HepG2 (cell line): Measurements from ENCODE around the gene TMEM190. TPM values are rescaled to one million over a fixed set of nuclear protein-coding genes. Genes with fewer than 3 reads are reported as not detected.

ENCODE experiments used
- FOSL1 ChIP-seq: sonication (generic); formaldehyde crosslinking; IDR thresholded peaks from 2 replicates; pipeline ENCODE4 v1.9.0; 2021; ENCODE audit warnings: missing genetic modification reagents, borderline replicate concordance
- LCORL ChIP-seq, 2 experiments: fragments of 450-650 bp in 1 of 2; sonication (generic) in 1 of 2; formaldehyde crosslinking in 1 of 2; IDR thresholded peaks; 2 replicates each; pipeline versions ENCODE4 v1.5.0 to v1.6.1; 2017 to 2020; ENCODE audit warnings: antibody characterized with exemption in 1 of 2, missing genetic modification reagents in 1 of 2
- NCOA1 ChIP-seq: sonication (generic); formaldehyde crosslinking; IDR thresholded peaks from 2 replicates; pipeline ENCODE4 v1.9.0; 2021; ENCODE audit warnings: missing genetic modification reagents
- PHF20 ChIP-seq: sonication (generic); formaldehyde crosslinking; IDR thresholded peaks from 2 replicates; pipeline ENCODE4 v1.5.0; 2020; ENCODE audit warnings: mild to moderate bottlenecking, missing genetic modification reagents
- RAD51 ChIP-seq: fragments of 450-650 bp; IDR thresholded peaks from 2 replicates; pipeline ENCODE4 v1.6.1; 2016; ENCODE audit warnings: borderline replicate concordance
- SMAD1 ChIP-seq: sonication (generic); formaldehyde crosslinking; IDR thresholded peaks from 2 replicates; pipeline ENCODE4 v1.4.0; 2020; ENCODE audit warnings: missing genetic modification reagents, low read depth, mild to moderate bottlenecking, borderline replicate concordance
- SNAPC2 ChIP-seq: sonication (generic); formaldehyde crosslinking; IDR thresholded peaks from 2 replicates; pipeline ENCODE4 v1.8.1; 2022; ENCODE audit warnings: mild to moderate bottlenecking, missing genetic modification reagents
- SP140L ChIP-seq: sonication (generic); formaldehyde crosslinking; IDR thresholded peaks from 2 replicates; pipeline ENCODE4 v1.4.0; 2020; ENCODE audit warnings: missing genetic modification reagents, borderline replicate concordance
- ZNF484 ChIP-seq: sonication (generic); formaldehyde crosslinking; IDR thresholded peaks from 2 replicates; pipeline ENCODE4 v1.5.1; 2020; ENCODE audit warnings: mild to moderate bottlenecking, low read depth, missing genetic modification reagents, borderline replicate concordance
- ZNF629 ChIP-seq: sonication (generic); formaldehyde crosslinking; conservative IDR thresholded peaks from 2 replicates; pipeline ENCODE4 v1.5.0; 2020; ENCODE audit warnings: missing genetic modification reagents
- ZNF749 ChIP-seq: sonication (generic); formaldehyde crosslinking; IDR thresholded peaks from 2 replicates; pipeline ENCODE4 v1.8.0; 2022; ENCODE audit warnings: mild to moderate bottlenecking, missing genetic modification reagents, moderate library complexity, borderline replicate concordance
- ZNF766 ChIP-seq: sonication (generic); formaldehyde crosslinking; IDR thresholded peaks from 2 replicates; pipeline ENCODE4 v1.5.0; 2020; ENCODE audit warnings: missing genetic modification reagents, borderline replicate concordance
- ZNF850 ChIP-seq: sonication (generic); formaldehyde crosslinking; conservative IDR thresholded peaks from 2 replicates; pipeline ENCODE4 v1.9.0; 2021; ENCODE audit warnings: mild to moderate bottlenecking, missing genetic modification reagents
- polyA plus RNA-seq, 8 experiments: library from polyadenylated mRNA; depleted of rRNA in 3 of 8; stranded (reverse) in 7 of 8; unstranded in 1 of 8; fragments of >200 nt; fragmentation: Illumina TruSeq in 4 of 8; extraction: Trizol in 4 of 8; gene quantifications; 2 replicates each; pipeline versions ENCODE4 v1.2.1 to v1.2.3, GENCODE V29; 2011 to 2016; ENCODE audit warnings: low read depth in 4 of 8, missing spikeins in 1 of 8, mixed read lengths in 1 of 8; ENCODE audit not compliant: insufficient read depth in 1 of 8
- total RNA-seq, 5 experiments: library from RNA; depleted of rRNA; stranded (reverse); fragments of >200 nt; fragmentation: Illumina TruSeq; extraction: Trizol; gene quantifications; 2 replicates each; pipeline ENCODE4 v1.2.3, GENCODE V29; 2016; ENCODE audit warnings: low read depth in 1 of 5
- TF ChIP-seq, protein P1 (sequence below): sonication (generic); formaldehyde crosslinking; IDR thresholded peaks from 2 replicates; pipeline ENCODE4 v1.8.0; 2022; ENCODE audit warnings: missing genetic modification reagents, mild to moderate bottlenecking, moderate library complexity, borderline replicate concordance
- TF ChIP-seq, protein P2 (sequence below): IDR thresholded peaks from 2 replicates; pipeline ENCODE4 v1.6.1; 2012; ENCODE audit warnings: inconsistent platforms
- TF ChIP-seq, protein P3 (sequence below): sonication (generic); formaldehyde crosslinking; IDR thresholded peaks from 2 replicates; pipeline ENCODE4 v1.4.0; 2020; ENCODE audit warnings: missing genetic modification reagents, borderline replicate concordance
- TF ChIP-seq, protein P4 (sequence below): sonication (generic); formaldehyde crosslinking; IDR thresholded peaks from 2 replicates; pipeline ENCODE4 v1.4.0; 2020; ENCODE audit warnings: missing genetic modification reagents
- TF ChIP-seq, protein P5 (sequence below), 2 experiments: IDR thresholded peaks; 2 replicates each; pipeline ENCODE4 v1.6.1; 2011 to 2012; ENCODE audit warnings: low read length in 2 of 2, borderline replicate concordance in 1 of 2, low read depth in 1 of 2, mild to moderate bottlenecking in 1 of 2, moderate library complexity in 1 of 2
- TF ChIP-seq, protein P6 (sequence below): sonication (generic); formaldehyde crosslinking; IDR thresholded peaks from 2 replicates; pipeline ENCODE4 v1.5.1; 2020; ENCODE audit warnings: missing genetic modification reagents, mild to moderate bottlenecking, borderline replicate concordance

Gene TMEM190
- total and polyA plus RNA-seq, 2 of the 13 experiments (the other 11 are each of a cell fraction or from before 2014, with no cell fraction given) = 0.35 to 0.83 TPM

DNA sequence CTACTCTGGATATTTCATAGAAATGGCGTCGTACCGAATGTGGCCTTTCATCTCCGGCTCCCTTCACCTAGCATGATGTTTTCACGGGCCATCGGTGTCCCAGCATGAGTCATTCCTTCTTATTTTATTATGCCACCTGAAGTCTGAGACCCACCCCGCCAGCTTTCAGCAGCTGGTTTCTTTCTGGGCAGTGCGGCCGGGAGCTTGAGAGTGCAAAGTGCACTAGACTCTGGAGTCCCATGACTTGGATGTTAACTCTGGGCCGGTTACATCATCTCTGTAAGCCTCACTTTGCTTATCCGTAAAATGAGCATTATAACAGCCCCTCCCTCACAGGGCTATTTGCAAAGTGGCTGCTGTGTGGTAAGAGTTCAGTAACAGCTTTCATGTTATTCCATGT lies 42.8 kb upstream of the TMEM190 start (continued):
- TF ChIP-seq SNAPC2 (no peak), ZNF484 (no peak), ZNF766 (CRISPR knock-in tag) (no peak), ZNF749 (CRISPR knock-in tag) (no peak), NCOA1 (CRISPR knock-in tag) (no peak), PHF20 (no peak), SP140L (no peak), FOSL1 (CRISPR knock-in tag) (peak; percentile 36; the same call in 1 of the 2 replicates), ZNF629 (CRISPR knock-in tag) (peak; percentile 98), RAD51 (no peak), LCORL (IDR thresholded peaks at IDR 0.05) (no peak), LCORL (CRISPR knock-in tag; IDR thresholded peaks at IDR 0.05) (peak; percentile 82), SMAD1 (CRISPR knock-in tag) (no peak), ZNF850 (no peak)
- TF ChIP-seq, protein P1, sequence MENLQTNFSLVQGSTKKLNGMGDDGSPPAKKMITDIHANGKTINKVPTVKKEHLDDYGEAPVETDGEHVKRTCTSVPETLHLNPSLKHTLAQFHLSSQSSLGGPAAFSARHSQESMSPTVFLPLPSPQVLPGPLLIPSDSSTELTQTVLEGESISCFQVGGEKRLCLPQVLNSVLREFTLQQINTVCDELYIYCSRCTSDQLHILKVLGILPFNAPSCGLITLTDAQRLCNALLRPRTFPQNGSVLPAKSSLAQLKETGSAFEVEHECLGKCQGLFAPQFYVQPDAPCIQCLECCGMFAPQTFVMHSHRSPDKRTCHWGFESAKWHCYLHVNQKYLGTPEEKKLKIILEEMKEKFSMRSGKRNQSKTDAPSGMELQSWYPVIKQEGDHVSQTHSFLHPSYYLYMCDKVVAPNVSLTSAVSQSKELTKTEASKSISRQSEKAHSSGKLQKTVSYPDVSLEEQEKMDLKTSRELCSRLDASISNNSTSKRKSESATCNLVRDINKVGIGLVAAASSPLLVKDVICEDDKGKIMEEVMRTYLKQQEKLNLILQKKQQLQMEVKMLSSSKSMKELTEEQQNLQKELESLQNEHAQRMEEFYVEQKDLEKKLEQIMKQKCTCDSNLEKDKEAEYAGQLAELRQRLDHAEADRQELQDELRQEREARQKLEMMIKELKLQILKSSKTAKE (CRISPR knock-in tag) = no peak
- TF ChIP-seq, protein P2, sequence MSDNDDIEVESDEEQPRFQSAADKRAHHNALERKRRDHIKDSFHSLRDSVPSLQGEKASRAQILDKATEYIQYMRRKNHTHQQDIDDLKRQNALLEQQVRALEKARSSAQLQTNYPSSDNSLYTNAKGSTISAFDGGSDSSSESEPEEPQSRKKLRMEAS = peak; percentile 43; the same call in 1 of the 2 replicates
- TF ChIP-seq, protein P3, sequence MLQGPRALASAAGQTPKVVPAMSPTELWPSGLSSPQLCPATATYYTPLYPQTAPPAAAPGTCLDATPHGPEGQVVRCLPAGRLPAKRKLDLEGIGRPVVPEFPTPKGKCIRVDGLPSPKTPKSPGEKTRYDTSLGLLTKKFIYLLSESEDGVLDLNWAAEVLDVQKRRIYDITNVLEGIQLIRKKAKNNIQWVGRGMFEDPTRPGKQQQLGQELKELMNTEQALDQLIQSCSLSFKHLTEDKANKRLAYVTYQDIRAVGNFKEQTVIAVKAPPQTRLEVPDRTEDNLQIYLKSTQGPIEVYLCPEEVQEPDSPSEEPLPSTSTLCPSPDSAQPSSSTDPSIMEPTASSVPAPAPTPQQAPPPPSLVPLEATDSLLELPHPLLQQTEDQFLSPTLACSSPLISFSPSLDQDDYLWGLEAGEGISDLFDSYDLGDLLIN (CRISPR knock-in tag) = no peak
- TF ChIP-seq, protein P4, sequence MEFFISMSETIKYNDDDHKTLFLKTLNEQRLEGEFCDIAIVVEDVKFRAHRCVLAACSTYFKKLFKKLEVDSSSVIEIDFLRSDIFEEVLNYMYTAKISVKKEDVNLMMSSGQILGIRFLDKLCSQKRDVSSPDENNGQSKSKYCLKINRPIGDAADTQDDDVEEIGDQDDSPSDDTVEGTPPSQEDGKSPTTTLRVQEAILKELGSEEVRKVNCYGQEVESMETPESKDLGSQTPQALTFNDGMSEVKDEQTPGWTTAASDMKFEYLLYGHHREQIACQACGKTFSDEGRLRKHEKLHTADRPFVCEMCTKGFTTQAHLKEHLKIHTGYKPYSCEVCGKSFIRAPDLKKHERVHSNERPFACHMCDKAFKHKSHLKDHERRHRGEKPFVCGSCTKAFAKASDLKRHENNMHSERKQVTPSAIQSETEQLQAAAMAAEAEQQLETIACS (CRISPR knock-in tag) = no peak
- TF ChIP-seq, protein P5, sequence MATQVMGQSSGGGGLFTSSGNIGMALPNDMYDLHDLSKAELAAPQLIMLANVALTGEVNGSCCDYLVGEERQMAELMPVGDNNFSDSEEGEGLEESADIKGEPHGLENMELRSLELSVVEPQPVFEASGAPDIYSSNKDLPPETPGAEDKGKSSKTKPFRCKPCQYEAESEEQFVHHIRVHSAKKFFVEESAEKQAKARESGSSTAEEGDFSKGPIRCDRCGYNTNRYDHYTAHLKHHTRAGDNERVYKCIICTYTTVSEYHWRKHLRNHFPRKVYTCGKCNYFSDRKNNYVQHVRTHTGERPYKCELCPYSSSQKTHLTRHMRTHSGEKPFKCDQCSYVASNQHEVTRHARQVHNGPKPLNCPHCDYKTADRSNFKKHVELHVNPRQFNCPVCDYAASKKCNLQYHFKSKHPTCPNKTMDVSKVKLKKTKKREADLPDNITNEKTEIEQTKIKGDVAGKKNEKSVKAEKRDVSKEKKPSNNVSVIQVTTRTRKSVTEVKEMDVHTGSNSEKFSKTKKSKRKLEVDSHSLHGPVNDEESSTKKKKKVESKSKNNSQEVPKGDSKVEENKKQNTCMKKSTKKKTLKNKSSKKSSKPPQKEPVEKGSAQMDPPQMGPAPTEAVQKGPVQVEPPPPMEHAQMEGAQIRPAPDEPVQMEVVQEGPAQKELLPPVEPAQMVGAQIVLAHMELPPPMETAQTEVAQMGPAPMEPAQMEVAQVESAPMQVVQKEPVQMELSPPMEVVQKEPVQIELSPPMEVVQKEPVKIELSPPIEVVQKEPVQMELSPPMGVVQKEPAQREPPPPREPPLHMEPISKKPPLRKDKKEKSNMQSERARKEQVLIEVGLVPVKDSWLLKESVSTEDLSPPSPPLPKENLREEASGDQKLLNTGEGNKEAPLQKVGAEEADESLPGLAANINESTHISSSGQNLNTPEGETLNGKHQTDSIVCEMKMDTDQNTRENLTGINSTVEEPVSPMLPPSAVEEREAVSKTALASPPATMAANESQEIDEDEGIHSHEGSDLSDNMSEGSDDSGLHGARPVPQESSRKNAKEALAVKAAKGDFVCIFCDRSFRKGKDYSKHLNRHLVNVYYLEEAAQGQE (IDR thresholded peaks at IDR 0.05; ENCODE audit: borderline replicate concordance in 1 of 2, low read depth in 1 of 2, low read length in 2 of 2) = no peak
- TF ChIP-seq, protein P6, sequence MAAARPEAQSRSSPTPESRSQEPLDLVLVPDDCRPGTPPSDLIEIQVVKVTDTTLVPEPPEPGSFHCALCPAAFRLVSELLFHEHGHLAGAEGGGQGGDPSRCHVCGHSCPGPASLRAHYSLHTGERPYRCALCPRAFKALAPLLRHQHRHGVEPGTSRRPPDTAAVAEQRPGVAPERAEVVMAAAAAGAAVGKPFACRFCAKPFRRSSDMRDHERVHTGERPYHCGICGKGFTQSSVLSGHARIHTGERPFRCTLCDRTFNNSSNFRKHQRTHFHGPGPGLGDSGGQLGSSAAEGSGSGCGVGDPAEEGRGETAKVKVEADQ (CRISPR knock-in tag) = no peak
